MM.1S (cell line): ENCODE measurements around the gene COL13A1.

ENCODE experiments used
- CTCF ChIP-seq: fragments of 300-600 bp; sonication (generic); IDR thresholded peaks from 2 replicates; pipeline ENCODE4 v1.5.1; 2016; ENCODE audit warnings: antibody characterized with exemption, low read length, mixed read lengths
- EZH2 ChIP-seq: fragments of 300-600 bp; sonication (generic); optimal IDR thresholded peaks from 2 replicates; pipeline ENCODE3; 2017; ENCODE audit warnings: low read depth, mild to moderate bottlenecking, antibody characterized with exemption, low read length, mixed read lengths
- EZH2phosphoT487 ChIP-seq: fragments of 300-600 bp; sonication (generic); IDR thresholded peaks from 2 replicates; pipeline ENCODE4 v1.6.1; 2018; ENCODE audit warnings: antibody characterized with exemption, low read length

- TF ChIP-seq CTCF (no peak), EZH2 (no peak), EZH2phosphoT487 (no peak)
These were observed at the start of gene COL13A1 for GRCh38 chr10:69801434-69802315.
